GM12878 (cell line): ENCODE data around the gene CHCHD3.
"Not testable (repeated sequence)": the region's sequence is repeated elsewhere in the genome, so short reads cannot be mapped to it uniquely, and the experiment has no call there.

Experiments
- LARP7 ChIP-seq: fragments of 450-650 bp; IDR thresholded peaks from 2 replicates; pipeline ENCODE4 v1.6.1; 2017; ENCODE audit warnings: mild to moderate bottlenecking
- NRF1 ChIP-seq: conservative IDR thresholded peaks from 2 replicates; pipeline ENCODE4 v1.6.1; 2011; ENCODE audit warnings: mild to moderate bottlenecking, low read depth, low read length, improper control_type of control experiment
- POLR2A ChIP-seq: IDR thresholded peaks from 2 replicates; pipeline ENCODE4 v1.6.1; 2011; ENCODE audit warnings: low read depth, mild to moderate bottlenecking, low read length
- RBBP5 ChIP-seq: fragments of 200-600 bp; sonication (generic); conservative IDR thresholded peaks from 2 replicates; pipeline ENCODE4 v1.6.1; 2016
- SMC3 ChIP-seq: IDR thresholded peaks from 2 replicates; pipeline ENCODE4 v1.6.1; 2011; ENCODE audit warnings: low read length, improper control_type of control experiment, borderline replicate concordance
- ZSCAN29 ChIP-seq: fragments of 450-650 bp; IDR thresholded peaks from 2 replicates; pipeline ENCODE4 v1.6.1; 2017; ENCODE audit warnings: mild to moderate bottlenecking, moderate library complexity
- TF ChIP-seq, protein P1 (sequence below), 3 experiments: IDR thresholded peaks in 2 of 3; conservative IDR thresholded peaks in 1 of 3; 2 replicates each; pipeline ENCODE4 v1.5.1; 2011; ENCODE audit warnings: low read depth in 3 of 3, low read length in 3 of 3, mild to moderate bottlenecking in 3 of 3, control low read depth in 2 of 3, moderate library complexity in 2 of 3, inconsistent platforms in 1 of 3, mixed read lengths in 1 of 3; ENCODE audit not compliant: control insufficient read depth in 2 of 3, insufficient read depth in 1 of 3; ENCODE audit errors: extremely low read depth in 1 of 3
- TF ChIP-seq, protein P2 (sequence below): fragments of 450-650 bp; formaldehyde crosslinking; IDR thresholded peaks from 2 replicates; pipeline ENCODE4 v1.5.0; 2022; ENCODE audit warnings: mild to moderate bottlenecking, missing genetic modification characterization

DNA sequence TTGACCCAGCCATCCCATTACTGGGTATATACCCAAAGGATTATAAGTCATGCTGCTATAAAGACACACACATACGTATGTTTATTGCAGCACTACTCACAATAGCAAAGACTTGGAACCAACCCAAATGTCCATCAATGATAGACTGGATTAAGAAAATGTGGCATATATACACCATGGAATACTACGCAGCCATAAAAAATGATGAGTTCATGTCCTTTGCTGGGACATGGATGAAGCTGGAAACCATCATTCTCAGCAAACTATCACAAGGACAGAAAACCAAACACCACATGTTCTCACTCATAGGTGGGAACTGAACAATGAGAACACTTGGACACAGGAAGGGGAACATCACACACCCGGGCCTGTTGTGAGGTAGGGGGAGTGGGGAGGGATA lies 179.6 kb downstream of the CHCHD3 start:
- TF ChIP-seq RBBP5, LARP7, ZSCAN29, POLR2A, SMC3, NRF1: not testable (repeated sequence)
- TF ChIP-seq, protein P1, sequence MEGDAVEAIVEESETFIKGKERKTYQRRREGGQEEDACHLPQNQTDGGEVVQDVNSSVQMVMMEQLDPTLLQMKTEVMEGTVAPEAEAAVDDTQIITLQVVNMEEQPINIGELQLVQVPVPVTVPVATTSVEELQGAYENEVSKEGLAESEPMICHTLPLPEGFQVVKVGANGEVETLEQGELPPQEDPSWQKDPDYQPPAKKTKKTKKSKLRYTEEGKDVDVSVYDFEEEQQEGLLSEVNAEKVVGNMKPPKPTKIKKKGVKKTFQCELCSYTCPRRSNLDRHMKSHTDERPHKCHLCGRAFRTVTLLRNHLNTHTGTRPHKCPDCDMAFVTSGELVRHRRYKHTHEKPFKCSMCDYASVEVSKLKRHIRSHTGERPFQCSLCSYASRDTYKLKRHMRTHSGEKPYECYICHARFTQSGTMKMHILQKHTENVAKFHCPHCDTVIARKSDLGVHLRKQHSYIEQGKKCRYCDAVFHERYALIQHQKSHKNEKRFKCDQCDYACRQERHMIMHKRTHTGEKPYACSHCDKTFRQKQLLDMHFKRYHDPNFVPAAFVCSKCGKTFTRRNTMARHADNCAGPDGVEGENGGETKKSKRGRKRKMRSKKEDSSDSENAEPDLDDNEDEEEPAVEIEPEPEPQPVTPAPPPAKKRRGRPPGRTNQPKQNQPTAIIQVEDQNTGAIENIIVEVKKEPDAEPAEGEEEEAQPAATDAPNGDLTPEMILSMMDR (IDR thresholded peaks at IDR 0.05 in 2 of 3, conservative IDR thresholded peaks at IDR 0.05 in 1 of 3; ENCODE audit: control insufficient read depth in 2 of 3, extremely low read depth in 1 of 3, insufficient read depth in 1 of 3, low read depth in 3 of 3, low read length in 3 of 3): not testable (repeated sequence)
- TF ChIP-seq, protein P2, sequence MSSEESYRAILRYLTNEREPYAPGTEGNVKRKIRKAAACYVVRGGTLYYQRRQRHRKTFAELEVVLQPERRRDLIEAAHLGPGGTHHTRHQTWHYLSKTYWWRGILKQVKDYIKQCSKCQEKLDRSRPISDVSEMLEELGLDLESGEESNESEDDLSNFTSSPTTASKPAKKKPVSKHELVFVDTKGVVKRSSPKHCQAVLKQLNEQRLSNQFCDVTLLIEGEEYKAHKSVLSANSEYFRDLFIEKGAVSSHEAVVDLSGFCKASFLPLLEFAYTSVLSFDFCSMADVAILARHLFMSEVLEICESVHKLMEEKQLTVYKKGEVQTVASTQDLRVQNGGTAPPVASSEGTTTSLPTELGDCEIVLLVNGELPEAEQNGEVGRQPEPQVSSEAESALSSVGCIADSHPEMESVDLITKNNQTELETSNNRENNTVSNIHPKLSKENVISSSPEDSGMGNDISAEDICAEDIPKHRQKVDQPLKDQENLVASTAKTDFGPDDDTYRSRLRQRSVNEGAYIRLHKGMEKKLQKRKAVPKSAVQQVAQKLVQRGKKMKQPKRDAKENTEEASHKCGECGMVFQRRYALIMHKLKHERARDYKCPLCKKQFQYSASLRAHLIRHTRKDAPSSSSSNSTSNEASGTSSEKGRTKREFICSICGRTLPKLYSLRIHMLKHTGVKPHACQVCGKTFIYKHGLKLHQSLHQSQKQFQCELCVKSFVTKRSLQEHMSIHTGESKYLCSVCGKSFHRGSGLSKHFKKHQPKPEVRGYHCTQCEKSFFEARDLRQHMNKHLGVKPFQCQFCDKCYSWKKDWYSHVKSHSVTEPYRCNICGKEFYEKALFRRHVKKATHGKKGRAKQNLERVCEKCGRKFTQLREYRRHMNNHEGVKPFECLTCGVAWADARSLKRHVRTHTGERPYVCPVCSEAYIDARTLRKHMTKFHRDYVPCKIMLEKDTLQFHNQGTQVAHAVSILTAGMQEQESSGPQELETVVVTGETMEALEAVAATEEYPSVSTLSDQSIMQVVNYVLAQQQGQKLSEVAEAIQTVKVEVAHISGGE (CRISPR knock-in tag): not testable (repeated sequence)
